HepG2 (cell line): ENCODE measurements around the gene EMC8.

Source experiments
- DPF2 ChIP-seq: sonication (generic); formaldehyde crosslinking; IDR thresholded peaks from 2 replicates; pipeline ENCODE4 v1.4.0; 2020; ENCODE audit warnings: mild to moderate bottlenecking, low read depth, missing genetic modification reagents, borderline replicate concordance
- FOSL2 ChIP-seq: sonication (generic); formaldehyde crosslinking; IDR thresholded peaks from 2 replicates; pipeline ENCODE4 v1.4.0; 2020; ENCODE audit warnings: missing genetic modification reagents
- MYC ChIP-seq: sonication (generic); formaldehyde crosslinking; IDR thresholded peaks from 2 replicates; pipeline ENCODE4 v1.9.0; 2021; ENCODE audit warnings: missing genetic modification reagents, borderline replicate concordance
- TBL1XR1 ChIP-seq: fragments of 150-350 bp; IDR thresholded peaks from 2 replicates; pipeline ENCODE4 v1.6.1; 2014; ENCODE audit warnings: borderline replicate concordance, low read length; ENCODE audit not compliant: partially characterized antibody
- ZFP36 ChIP-seq: fragments of 150-350 bp; IDR thresholded peaks from 2 replicates; pipeline ENCODE4 v1.6.1; 2018; ENCODE audit warnings: borderline replicate concordance, low read length, low read depth; ENCODE audit not compliant: partially characterized antibody
- TF ChIP-seq, protein P1 (sequence below): sonication (generic); formaldehyde crosslinking; IDR thresholded peaks from 2 replicates; pipeline ENCODE4 v1.4.0; 2020; ENCODE audit warnings: low read depth, mild to moderate bottlenecking, missing genetic modification reagents

DNA sequence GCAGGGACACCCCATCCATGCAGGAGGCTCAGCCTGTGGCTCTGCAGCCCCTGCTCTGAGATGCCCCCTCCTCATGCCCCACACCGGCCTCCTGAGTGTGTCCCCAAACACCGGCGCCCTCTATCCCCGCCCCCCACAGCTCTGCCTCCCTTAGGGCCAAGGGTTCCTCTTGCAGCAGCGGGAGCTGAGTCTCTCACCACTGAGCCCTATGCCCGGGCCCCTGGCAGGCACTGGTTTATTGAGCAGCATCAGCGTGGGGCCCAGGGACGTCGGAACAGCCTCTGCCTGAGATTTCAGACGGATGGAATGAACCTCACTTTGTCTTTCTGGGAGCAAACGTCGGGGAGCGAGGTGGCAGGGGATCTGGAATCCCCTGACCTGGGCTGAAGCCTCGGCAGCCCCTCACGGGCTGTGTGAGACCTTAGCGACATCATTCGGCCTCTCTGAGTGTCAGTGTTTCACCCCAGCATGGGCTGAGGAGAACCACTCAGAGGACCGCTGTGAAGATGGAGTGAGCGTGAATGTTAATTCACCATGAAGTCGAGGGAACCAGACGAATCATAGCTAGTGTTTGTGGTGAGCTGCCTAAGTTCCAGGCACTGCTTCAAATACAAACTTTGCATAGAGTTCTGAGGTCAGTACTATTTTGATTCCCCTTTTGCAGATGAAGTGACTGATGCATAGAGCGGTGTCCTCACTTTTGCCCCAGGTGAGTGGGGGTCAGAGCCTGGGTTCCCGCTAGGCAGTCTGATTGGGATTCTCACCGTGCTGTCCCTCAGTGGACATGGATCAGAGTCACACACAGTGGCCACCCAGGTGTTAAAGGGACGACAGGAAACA lies 43.2 kb downstream of the EMC8 start:
- no peak for TF ChIP-seq DPF2
- TF ChIP-seq FOSL2: no peak
- TF ChIP-seq MYC: no peak
- TF ChIP-seq, protein P1, sequence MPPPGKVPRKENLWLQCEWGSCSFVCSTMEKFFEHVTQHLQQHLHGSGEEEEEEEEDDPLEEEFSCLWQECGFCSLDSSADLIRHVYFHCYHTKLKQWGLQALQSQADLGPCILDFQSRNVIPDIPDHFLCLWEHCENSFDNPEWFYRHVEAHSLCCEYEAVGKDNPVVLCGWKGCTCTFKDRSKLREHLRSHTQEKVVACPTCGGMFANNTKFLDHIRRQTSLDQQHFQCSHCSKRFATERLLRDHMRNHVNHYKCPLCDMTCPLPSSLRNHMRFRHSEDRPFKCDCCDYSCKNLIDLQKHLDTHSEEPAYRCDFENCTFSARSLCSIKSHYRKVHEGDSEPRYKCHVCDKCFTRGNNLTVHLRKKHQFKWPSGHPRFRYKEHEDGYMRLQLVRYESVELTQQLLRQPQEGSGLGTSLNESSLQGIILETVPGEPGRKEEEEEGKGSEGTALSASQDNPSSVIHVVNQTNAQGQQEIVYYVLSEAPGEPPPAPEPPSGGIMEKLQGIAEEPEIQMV (CRISPR knock-in tag): no peak
- TF ChIP-seq TBL1XR1: no peak
- TF ChIP-seq ZFP36: no peak
